ENCODE data around the gene ZDHHC14.

Gene ZDHHC14

GRCh38 chr6:157468574-157468973 is 87.6 kb downstream of the ZDHHC14 start:
- H3K9me2 ChIP-seq (replicated peaks; ENCODE audit: insufficient read depth, low read length), result no peaks in the 10 kb centered on the region
- H3K4me1 ChIP-seq (ENCODE audit: low read length), result no peaks in the 10 kb centered on the region
- no peak overlapping the region for H3K4me2 ChIP-seq (ENCODE audit: low read depth, low read length)
- no peaks in the 10 kb centered on the region for H3K9me3 ChIP-seq (replicated peaks; ENCODE audit: insufficient read depth, low read length)
- no peaks in the 10 kb centered on the region for H4K20me1 ChIP-seq (ENCODE audit: insufficient read depth, low read length)
- H3K79me2 ChIP-seq (ENCODE audit: low read length), result no peaks in the 10 kb centered on the region; the same call in 1 of the 2 replicates
- H3K27me3 ChIP-seq (replicated peaks; ENCODE audit: insufficient read depth, low read length), result no peaks in the 10 kb centered on the region
- TF ChIP-seq EZH2 (optimal IDR thresholded peaks at IDR 0.05; ENCODE audit: low read depth, low read length) (no peak), CTCF (IDR thresholded peaks at IDR 0.05; ENCODE audit: low read length) (no peak), EZH2phosphoT487 (IDR thresholded peaks at IDR 0.05; ENCODE audit: low read length) (no peak)
- H2AFZ ChIP-seq (ENCODE audit: low read length), result no peak overlapping the region
- H3K9ac ChIP-seq (ENCODE audit: low read length), result no peak overlapping the region
- no peaks in the 10 kb centered on the region for H3F3A ChIP-seq (ENCODE audit: insufficient read depth, low read length)
- DNase-seq, result no peak
- no peak overlapping the region for H3K4me3 ChIP-seq (ENCODE audit: low read length)
- H3K36me3 ChIP-seq (replicated peaks; ENCODE audit: insufficient read depth, low read length), result no peaks in the 10 kb centered on the region
- no peak overlapping the region for H3K27ac ChIP-seq (ENCODE audit: low read length)

- Histone ChIP-seq H4K20me1 (ENCODE audit: insufficient read depth, low read length) (no peaks in the 10 kb centered on the region), H3K36me3 (replicated peaks; ENCODE audit: insufficient read depth, low read length) (no peaks in the 10 kb centered on the region), H3K4me2 (ENCODE audit: low read depth, low read length) (no peak overlapping the region), H3K9ac (ENCODE audit: low read length) (no peak overlapping the region), H2AFZ (ENCODE audit: low read length) (no peak overlapping the region), H3K27me3 (replicated peaks; ENCODE audit: insufficient read depth, low read length) (no peaks in the 10 kb centered on the region), H3K9me3 (replicated peaks; ENCODE audit: insufficient read depth, low read length) (no peaks in the 10 kb centered on the region), H3K27ac (ENCODE audit: low read length) (no peak overlapping the region), H3F3A (ENCODE audit: insufficient read depth, low read length) (no peaks in the 10 kb centered on the region), H3K9me2 (replicated peaks; ENCODE audit: insufficient read depth, low read length) (no peaks in the 10 kb centered on the region), H3K79me2 (ENCODE audit: low read length) (no peaks in the 10 kb centered on the region; the same call in 1 of the 2 replicates), H3K4me3 (ENCODE audit: low read length) (no peak overlapping the region), H3K4me1 (ENCODE audit: low read length) (no peaks in the 10 kb centered on the region)
- no peak for DNase-seq
- TF ChIP-seq CTCF (IDR thresholded peaks at IDR 0.05; ENCODE audit: low read length) (no peak), EZH2phosphoT487 (IDR thresholded peaks at IDR 0.05; ENCODE audit: low read length) (no peak), EZH2 (optimal IDR thresholded peaks at IDR 0.05; ENCODE audit: low read depth, low read length) (no peak)
Measured at GRCh38 chr6:157469378-157469777, 88.4 kb downstream of the ZDHHC14 start.

- Histone ChIP-seq H3K27ac (ENCODE audit: low read length) (no peak overlapping the region), H3K4me3 (ENCODE audit: low read length) (no peak overlapping the region), H3K36me3 (replicated peaks; ENCODE audit: insufficient read depth, low read length) (no peaks in the 10 kb centered on the region), H3K79me2 (ENCODE audit: low read length) (no peaks in the 10 kb centered on the region), H3K4me1 (ENCODE audit: low read length) (no peaks in the 10 kb centered on the region), H4K20me1 (ENCODE audit: insufficient read depth, low read length) (no peaks in the 10 kb centered on the region), H2AFZ (ENCODE audit: low read length) (no peak overlapping the region), H3K9me2 (replicated peaks; ENCODE audit: insufficient read depth, low read length) (no peaks in the 10 kb centered on the region), H3K4me2 (ENCODE audit: low read depth, low read length) (no peak overlapping the region), H3K9ac (ENCODE audit: low read length) (no peak overlapping the region), H3K9me3 (replicated peaks; ENCODE audit: insufficient read depth, low read length) (no peaks in the 10 kb centered on the region), H3K27me3 (replicated peaks; ENCODE audit: insufficient read depth, low read length) (no peaks in the 10 kb centered on the region), H3F3A (ENCODE audit: insufficient read depth, low read length) (no peaks in the 10 kb centered on the region)
- TF ChIP-seq CTCF (IDR thresholded peaks at IDR 0.05; ENCODE audit: low read length) (no peak), EZH2 (optimal IDR thresholded peaks at IDR 0.05; ENCODE audit: low read depth, low read length) (no peak), EZH2phosphoT487 (IDR thresholded peaks at IDR 0.05; ENCODE audit: low read length) (no peak)
- DNase-seq, result no peak
Measured at GRCh38 chr6:157471077-157471686, 90.2 kb downstream of the ZDHHC14 start.
